Activated CD8-positive, alpha-beta T cell treated with anti-CD3 and anti-CD28 coated beads, Interleukin-2, amount 10 ng/mL, durations not matched to agents 7 days and 5 days (primary cell): ENCODE data around the gene LILRB3. TPM values are rescaled to one million over a fixed set of nuclear protein-coding genes. Genes with fewer than 3 reads are reported as not detected.
"Not testable (repeated sequence)": the region's sequence is repeated elsewhere in the genome, so short reads cannot be mapped to it uniquely, and the experiment has no call there.

ENCODE experiments used
- ATAC-seq: fragments of 150-1000 bp; cut with Tn5 transposase; one replicate; pipeline ENCODE4 v1.10.0; 2021; ENCODE audit warnings: moderate library complexity
- CTCF ChIA-PET: fragments of 350-600 bp; sonication (Branson Sonifier 250); formaldehyde crosslinking; loops from one replicate; lab custom pipeline; 2021; ENCODE audit warnings: antibody characterized with exemption; lab: Charles Lee
- POLR2A ChIA-PET: fragments of 350-600 bp; sonication (Branson Sonifier 250); formaldehyde crosslinking; loops from one replicate; lab custom pipeline; 2021; ENCODE audit warnings: antibody characterized with exemption; lab: Charles Lee
- DNase-seq: peaks from one replicate; pipeline ENCODE4 v3.0.0-alpha.2; 2020
- H3K27ac Mint-ChIP-seq: one replicate; pipeline ENCODE4 v1.8.0; 2021; ENCODE audit warnings: mild to moderate bottlenecking, mixed read lengths
- H3K27me3 Mint-ChIP-seq: one replicate; pipeline ENCODE4 v1.8.0; 2021; ENCODE audit warnings: low read depth, mixed read lengths
- H3K36me3 Mint-ChIP-seq: one replicate; pipeline ENCODE4 v1.8.0; 2021; ENCODE audit warnings: low read depth, mixed read lengths
- H3K4me1 Mint-ChIP-seq: one replicate; pipeline ENCODE4 v1.8.0; 2021; ENCODE audit warnings: low read depth, mixed read lengths
- H3K4me3 Mint-ChIP-seq: one replicate; pipeline ENCODE4 v1.8.0; 2021; ENCODE audit warnings: mild to moderate bottlenecking, mixed read lengths
- H3K9me3 Mint-ChIP-seq: one replicate; pipeline ENCODE4 v1.8.0; 2022; ENCODE audit warnings: mixed read lengths; ENCODE audit not compliant: insufficient read depth
- total RNA-seq, 2 experiments: library from RNA; stranded (reverse); gene quantifications; one replicate each; pipeline ENCODE4 v1.2.3, GENCODE V29; 2021

Gene LILRB3
- total RNA-seq, 2 experiments from 2014 or later, result 1.1 to 1.5 TPM

DNA sequence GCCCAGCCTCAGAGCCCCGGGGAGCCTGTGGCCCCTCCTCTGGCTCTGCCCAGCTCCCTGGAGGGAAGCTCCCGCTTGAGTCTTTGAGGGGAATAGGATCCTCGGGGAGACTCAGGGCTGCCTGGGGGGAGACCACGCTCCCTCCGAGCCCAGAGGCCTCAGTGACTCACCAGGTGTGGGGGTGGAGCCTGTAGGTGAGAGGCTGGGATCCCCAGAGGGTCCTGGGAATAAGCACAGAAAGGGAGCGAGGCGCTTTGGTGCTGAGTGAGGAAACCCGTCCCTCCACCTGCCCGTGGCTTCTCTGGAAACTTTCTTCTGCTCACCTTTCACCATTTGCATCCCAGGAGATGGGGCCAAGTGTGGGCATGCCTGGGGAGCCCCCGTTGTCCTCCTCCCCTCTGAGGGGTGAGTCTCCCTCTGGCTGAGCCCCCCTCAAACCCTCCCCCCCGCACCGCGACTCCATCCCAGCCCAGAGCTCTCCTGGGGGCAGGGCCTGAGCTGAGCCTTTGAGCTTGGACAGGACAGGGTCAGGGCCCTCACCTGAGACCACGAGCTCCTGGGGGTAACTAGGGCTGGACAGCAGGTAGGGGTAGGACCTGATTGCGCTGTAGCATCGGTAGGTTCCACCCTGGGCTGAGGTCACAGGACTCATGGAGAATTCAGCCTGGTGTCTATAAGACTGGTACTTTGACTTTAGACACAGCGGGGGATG, 31.5 kb upstream of the LILRB3 start:
- ChIA-PET POLR2A (interaction anchor here (0.6 kb wide), 1 partner anchor 184 kb away, joined by 4 read pairs; no protein-coding TSS in a partner anchor), CTCF (interaction anchor here (1.1 kb wide), 1 partner anchor 12 kb away, joined by 3 read pairs; no protein-coding TSS in a partner anchor)
- ATAC-seq (no peak), DNase-seq (no peak)
- H3K9me3 Mint-ChIP-seq, result no peaks in the 10 kb centered on the region
- H3K4me1 Mint-ChIP-seq, result peaks cover 2% of the 10 kb centered on the region
- H3K36me3 Mint-ChIP-seq, result no peaks in the 10 kb centered on the region
- H3K27ac Mint-ChIP-seq, result no peak overlapping the region
- peaks cover 9% of the 10 kb centered on the region for H3K27me3 Mint-ChIP-seq
- H3K4me3 Mint-ChIP-seq, result no peak overlapping the region

DNA sequence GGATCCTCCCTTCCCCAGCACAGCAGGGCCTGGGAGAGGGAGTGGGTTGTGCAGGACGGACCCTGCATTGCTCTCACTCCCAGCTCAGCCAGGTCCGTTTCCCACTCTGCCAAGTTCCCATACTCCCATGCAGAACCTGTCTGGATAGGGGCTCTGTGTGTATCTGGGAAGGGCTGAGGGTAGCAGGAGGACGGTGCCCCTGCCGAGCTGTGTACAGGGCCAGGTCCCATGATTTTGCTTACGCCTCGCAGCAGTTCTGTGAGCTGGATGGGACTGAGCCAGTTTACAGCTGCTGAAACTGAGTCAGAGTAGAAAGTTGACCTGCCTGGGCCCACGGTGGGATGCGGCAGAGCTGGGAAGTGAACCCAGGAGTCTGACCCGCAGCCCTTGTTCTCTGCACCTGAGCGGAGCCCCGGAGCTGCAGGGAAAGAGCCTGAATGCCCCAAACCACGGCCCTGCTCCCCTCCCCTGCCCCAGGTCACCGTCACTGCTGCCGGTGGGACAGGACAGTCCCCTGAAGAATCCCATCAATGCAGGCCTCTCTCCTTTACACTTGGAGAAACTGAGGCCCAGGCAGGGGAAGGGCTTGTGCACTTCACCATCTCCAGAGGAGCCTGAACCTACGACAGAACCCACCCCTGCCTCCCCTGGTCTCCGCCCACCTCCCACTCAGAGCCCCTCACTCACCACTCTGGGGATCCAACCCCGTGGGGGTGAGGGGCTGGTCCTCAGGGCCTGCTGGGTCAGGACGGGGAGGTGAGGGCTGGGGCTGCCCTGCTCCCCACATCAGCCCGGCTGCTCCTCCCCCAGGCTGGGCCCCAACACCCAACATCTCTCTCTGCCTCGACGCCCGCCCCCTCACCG, 30.8 kb upstream of the LILRB3 start:
- Mint-ChIP-seq H3K4me1 (peaks cover 2% of the 10 kb centered on the region), H3K27me3 (peaks cover 8% of the 10 kb centered on the region), H3K36me3 (no peaks in the 10 kb centered on the region), H3K4me3 (no peak overlapping the region), H3K27ac (no peak overlapping the region), H3K9me3 (no peaks in the 10 kb centered on the region)
- ATAC-seq, result no peak
- DNase-seq, result no peak
- CTCF ChIA-PET, result interaction anchor here (1.1 kb wide), 1 partner anchor 12 kb away, joined by 3 read pairs; no protein-coding TSS in a partner anchor
- POLR2A ChIA-PET, result no interaction called here

DNA sequence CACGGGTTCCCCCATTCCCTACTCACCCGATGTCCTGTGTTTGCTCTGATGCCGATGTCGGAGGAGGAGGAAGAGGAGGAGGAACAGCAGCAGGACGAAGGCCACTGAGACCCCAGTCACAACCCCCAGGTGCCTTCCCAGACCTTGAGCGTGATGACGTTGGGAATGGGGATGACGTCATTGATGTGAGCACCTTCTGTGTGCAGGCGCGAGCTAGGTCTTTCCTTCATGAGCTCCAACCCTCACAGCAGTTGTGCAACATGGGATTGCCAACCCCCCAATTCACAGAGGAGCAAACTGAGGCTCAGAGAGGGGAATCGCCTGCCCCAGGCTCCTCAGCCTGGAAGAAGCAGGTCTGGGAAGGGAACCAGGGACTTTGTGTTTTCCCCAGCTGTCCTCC, 30.0 kb upstream of the LILRB3 start:
- H3K27ac Mint-ChIP-seq, result no peak overlapping the region
- ChIA-PET POLR2A (no interaction called here), CTCF (no interaction called here)
- ATAC-seq (no peak), DNase-seq (no peak)
- H3K4me3 Mint-ChIP-seq, result no peak overlapping the region
- H3K9me3 Mint-ChIP-seq, result no peaks in the 10 kb centered on the region
- no peaks in the 10 kb centered on the region for H3K36me3 Mint-ChIP-seq
- H3K27me3 Mint-ChIP-seq, result peaks cover 8% of the 10 kb centered on the region
- H3K4me1 Mint-ChIP-seq, result peaks cover 9% of the 10 kb centered on the region

DNA sequence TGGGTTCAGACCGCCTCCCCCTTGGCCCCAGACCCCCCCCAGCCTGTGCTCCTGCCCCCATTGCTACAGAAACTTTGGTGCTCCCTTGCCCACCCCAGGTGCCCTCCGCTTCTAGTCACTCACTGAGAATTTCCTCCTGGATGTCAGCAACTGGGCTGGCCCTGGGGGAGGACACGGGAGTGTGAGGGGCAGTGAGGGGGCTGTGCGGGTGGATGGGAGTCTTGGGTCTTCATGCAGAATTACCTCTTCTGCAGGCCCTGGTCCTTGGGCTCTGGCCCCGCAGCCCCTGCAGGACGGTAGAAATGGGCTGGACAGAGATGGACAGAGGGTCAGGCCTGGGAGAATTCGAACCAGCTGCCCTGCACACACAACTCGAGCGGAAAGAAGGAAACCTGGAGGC, 29.4 kb upstream of the LILRB3 start:
- Mint-ChIP-seq H3K4me1 (peaks cover 14% of the 10 kb centered on the region), H3K9me3 (no peaks in the 10 kb centered on the region), H3K36me3 (no peaks in the 10 kb centered on the region), H3K4me3 (no peak overlapping the region), H3K27ac (no peak overlapping the region), H3K27me3 (peaks cover 8% of the 10 kb centered on the region)
- ChIA-PET POLR2A (no interaction called here), CTCF (no interaction called here)
- ATAC-seq (no peak), DNase-seq (no peak)

DNA sequence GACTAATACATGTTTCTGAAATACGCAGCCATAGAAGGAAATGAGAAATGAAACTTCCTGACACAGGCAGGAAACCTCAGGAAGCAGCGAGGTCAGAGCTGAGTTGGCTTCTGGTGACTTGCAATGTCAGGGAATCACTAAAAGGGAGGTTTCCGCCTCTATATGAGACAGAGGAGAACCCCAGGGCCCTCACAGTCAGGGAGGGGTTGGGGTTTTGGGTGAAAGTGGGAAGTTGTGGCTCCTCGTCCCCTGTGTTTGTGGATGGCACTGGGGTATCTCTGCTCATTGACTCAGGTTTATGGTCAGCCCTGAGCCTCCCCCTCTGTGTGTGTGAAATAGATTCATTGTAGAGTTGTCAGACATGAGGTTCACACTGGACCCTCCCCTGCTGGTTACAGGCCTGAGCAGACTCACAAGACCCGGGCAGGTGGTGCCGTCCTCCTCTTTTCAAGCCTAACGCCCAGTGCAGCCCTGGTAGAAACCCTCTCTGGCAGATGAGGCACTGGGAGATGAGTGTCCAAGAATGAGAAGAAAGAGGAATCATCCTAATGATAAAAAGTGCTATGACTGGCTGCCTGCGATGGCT, 25.3 kb upstream of the LILRB3 start:
- ChIA-PET CTCF (no interaction called here), POLR2A (no interaction called here)
- peak overlapping the region; percentile 54 for H3K27ac Mint-ChIP-seq
- H3K27me3 Mint-ChIP-seq, result peaks cover 14% of the 10 kb centered on the region
- H3K4me1 Mint-ChIP-seq, result peaks cover 17% of the 10 kb centered on the region
- ATAC-seq, result peak; percentile 74
- DNase-seq, result peak; percentile 51
- no peaks in the 10 kb centered on the region for H3K9me3 Mint-ChIP-seq
- H3K4me3 Mint-ChIP-seq, result peak overlapping the region; percentile 38
- no peaks in the 10 kb centered on the region for H3K36me3 Mint-ChIP-seq

DNA sequence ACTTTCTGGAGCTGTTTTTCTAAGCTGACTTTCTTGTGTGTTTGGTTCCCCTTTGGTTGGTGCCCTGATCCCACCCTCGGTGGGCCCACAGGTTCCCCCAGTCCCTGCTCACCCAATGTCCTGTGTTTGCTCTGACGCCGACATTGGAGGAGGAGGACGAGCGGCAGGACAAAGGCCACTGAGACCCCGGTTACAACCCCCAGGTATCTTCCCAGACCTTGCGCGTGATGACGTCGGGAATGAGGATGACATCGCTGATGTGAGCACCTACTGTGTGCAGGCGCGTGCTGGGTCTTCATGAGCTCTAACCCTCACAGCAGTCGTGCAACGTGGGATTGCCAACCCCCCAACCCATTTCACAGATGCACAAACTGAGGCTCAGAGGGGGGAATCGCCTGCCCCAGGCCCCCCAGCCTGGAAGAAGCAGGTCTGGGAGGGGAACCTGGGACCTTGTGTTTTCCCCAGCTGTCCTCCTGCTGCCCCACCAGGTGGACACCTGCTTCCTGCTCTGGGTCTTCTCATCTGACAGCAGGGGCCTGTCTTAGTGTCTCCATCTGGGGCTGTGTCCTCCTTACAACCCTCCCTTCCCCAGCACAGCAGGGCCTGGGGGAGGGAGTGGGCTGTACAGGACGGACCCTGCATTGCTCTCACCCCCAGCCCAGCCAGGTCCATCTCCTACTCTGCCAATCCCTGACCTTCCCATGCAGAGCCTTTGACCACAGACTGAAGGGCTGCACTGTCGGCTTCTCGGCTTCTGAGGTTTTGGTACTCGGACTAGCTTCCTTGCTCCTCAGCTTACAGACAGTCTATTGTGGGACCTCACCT, 24.5 kb upstream of the LILRB3 start:
- Mint-ChIP-seq H3K4me1 (peaks cover 24% of the 10 kb centered on the region), H3K36me3 (no peaks in the 10 kb centered on the region), H3K27me3 (peaks cover 14% of the 10 kb centered on the region), H3K9me3 (no peaks in the 10 kb centered on the region), H3K4me3 (peak overlapping the region; percentile 38), H3K27ac (peak overlapping the region; percentile 54)
- ChIA-PET POLR2A (no interaction called here), CTCF (interaction anchor here (1.1 to 1.5 kb wide), 2 partner anchors 18 to 145 kb away, joined by 3 to 9 read pairs; no protein-coding TSS in a partner anchor)
- ATAC-seq (no peak), DNase-seq (no peak)

DNA sequence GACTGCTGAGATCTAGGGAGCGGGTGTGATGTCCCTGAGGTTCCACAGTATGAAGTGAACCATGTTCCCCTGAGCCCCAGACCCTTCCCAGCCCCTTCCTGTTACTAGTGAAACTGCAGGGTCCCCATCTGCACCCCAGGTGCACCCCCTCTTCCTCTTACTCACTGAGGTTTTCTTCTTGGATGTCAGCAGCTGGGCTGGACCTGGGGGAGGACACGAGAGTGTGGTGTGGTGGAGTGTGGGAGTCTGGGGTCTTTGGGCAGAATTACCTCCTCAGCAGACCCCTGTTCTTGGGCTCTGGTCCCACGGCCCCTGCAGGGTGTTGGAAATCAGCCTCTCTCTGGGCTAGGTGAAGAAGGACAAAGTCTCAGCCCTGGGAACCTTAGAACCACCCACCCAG, 23.1 kb upstream of the LILRB3 start:
- DNase-seq, result no peak
- Mint-ChIP-seq H3K27me3 (peaks cover 16% of the 10 kb centered on the region), H3K9me3 (no peaks in the 10 kb centered on the region), H3K4me3 (no peak overlapping the region), H3K27ac (no peak overlapping the region), H3K36me3 (no peaks in the 10 kb centered on the region), H3K4me1 (peaks cover 26% of the 10 kb centered on the region)
- ChIA-PET POLR2A (no interaction called here), CTCF (interaction anchor here (1.5 kb wide), 1 partner anchor 21 kb away, joined by 6 read pairs; no protein-coding TSS in a partner anchor)
- no peak for ATAC-seq

DNA sequence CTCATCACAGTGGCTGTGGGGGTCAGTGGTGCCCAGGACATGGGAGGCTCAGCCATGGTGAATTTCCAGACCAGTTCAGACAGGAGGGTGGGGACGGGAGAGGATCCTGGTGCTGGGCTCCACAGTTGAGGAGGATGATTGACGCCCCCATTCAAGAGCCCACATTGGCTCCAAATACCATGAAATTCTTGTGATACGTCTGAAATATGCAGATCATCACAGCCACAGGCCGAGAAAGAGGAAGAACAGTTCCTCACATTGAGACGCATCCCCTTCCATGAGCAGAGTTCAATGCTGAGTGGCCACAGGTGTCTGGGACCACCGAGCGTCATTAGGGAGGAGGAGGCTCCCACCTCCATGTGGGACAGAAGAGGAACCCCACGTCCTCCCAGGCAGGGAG, 21.0 kb upstream of the LILRB3 start:
- peaks cover 24% of the 10 kb centered on the region for H3K4me1 Mint-ChIP-seq
- CTCF ChIA-PET, result not testable (repeated sequence)

DNA sequence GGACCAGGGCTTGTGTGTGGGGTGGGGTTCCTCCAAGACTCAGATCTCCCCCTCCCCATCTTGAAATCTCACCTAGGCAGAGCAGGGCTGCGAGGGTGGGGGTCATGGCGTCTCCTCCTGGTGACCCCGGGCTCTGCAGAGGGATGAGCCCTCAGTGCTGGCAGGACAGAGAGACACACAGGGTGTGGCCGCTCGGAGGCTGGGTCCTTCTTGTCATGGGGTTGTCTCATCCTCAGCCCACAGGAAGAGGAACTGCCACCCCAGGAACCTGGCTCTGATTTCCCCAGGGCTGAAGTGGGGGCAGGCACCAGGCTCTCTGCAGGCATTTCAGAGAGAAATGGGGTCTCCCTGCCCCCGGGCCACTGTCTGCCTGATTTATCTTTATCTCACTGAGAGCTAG, 19.8 kb upstream of the LILRB3 start, which contains the start of gene LILRA6:
LILRA6 (minus strand) TSS at position 145 of the 400 bp plus-strand sequence.
- H3K4me3 Mint-ChIP-seq, H3K9me3 Mint-ChIP-seq, CTCF ChIA-PET, POLR2A ChIA-PET, DNase-seq, H3K27me3 Mint-ChIP-seq, H3K36me3 Mint-ChIP-seq, H3K27ac Mint-ChIP-seq: not testable (repeated sequence)
- peak; percentile 61 for ATAC-seq
- peaks cover 15% of the 10 kb centered on the region for H3K4me1 Mint-ChIP-seq

More for the DNA sequence above, 21.0 kb upstream of the LILRB3 start:
- POLR2A ChIA-PET, H3K9me3 Mint-ChIP-seq, H3K27ac Mint-ChIP-seq, ATAC-seq, H3K36me3 Mint-ChIP-seq, DNase-seq, H3K4me3 Mint-ChIP-seq, H3K27me3 Mint-ChIP-seq: not testable (repeated sequence)

DNA sequence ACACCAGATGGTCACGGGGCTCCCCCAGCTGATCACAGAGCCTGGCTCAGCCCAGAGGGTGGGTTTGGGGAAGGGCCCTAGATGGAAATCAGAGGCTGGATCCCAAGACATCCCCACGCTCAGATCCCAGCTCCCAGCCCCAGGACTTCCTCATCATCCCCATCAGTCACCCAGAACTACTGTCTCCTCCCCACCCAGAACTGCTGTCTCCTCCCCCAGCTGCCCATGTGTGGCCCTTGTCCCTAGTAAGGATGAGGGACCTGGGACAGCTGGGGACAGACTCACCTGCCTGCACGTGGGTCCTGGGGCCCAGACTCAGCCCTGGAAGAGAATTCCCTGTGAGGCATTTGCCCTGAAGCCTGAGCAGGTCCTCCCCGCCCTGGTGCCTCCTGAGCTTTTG, 19.4 kb upstream of the LILRB3 start:
- CTCF ChIA-PET, H3K9me3 Mint-ChIP-seq: not testable (repeated sequence)

More for the DNA sequence above, 19.4 kb upstream of the LILRB3 start:
- DNase-seq, POLR2A ChIA-PET, H3K27ac Mint-ChIP-seq, H3K4me3 Mint-ChIP-seq, H3K36me3 Mint-ChIP-seq, ATAC-seq: not testable (repeated sequence)
- peaks cover 11% of the 10 kb centered on the region for H3K27me3 Mint-ChIP-seq
- H3K4me1 Mint-ChIP-seq, result peaks cover 12% of the 10 kb centered on the region
